Stimulated activated CD8-positive, alpha-beta memory T cell treated with anti-CD3 and anti-CD28 coated beads, Interleukin-4, amount 100 ng/mL, for 1 hour (primary cell): ENCODE data around the gene SNIP1.
"Not testable (repeated sequence)": the region's sequence is repeated elsewhere in the genome, so short reads cannot be mapped to it uniquely, and the experiment has no call there.

ENCODE experiments used
- DNase-seq, 2 donors: peaks; one replicate each; pipeline ENCODE4 v3.0.0-alpha.2; 2020; ENCODE audit warnings: low read depth in 2 of 2, low spot score in 1 of 2

The SNIP1 gene

GRCh38 chr1:37553927-37554808 lies at the start of gene SNIP1:
TSS of gene SNIP1 (minus strand) at chr1:37554293. CDS start at chr1:37554229, 64 bp downstream.
- DNase-seq = peak; percentile 70 to 78

GRCh38 chr1:37602750-37603694 lies 48.9 kb upstream of the SNIP1 start:
- DNase-seq = peak in 1 of 2 donors; percentile 3

GRCh38 chr1:37601441-37601840 lies 47.3 kb upstream of the SNIP1 start:
- no peak for DNase-seq

- DNase-seq = no peak
Observed at GRCh38 chr1:37599940-37600339, 45.8 kb upstream of the SNIP1 start.

GRCh38 chr1:37596182-37596667 lies 42.1 kb upstream of the SNIP1 start:
- DNase-seq = no peak

- DNase-seq = peak; percentile 87 to 92
Observed at GRCh38 chr1:37595440-37596181, 41.5 kb upstream of the SNIP1 start, which contains the start of gene GNL2. TSS of gene GNL2 (minus strand) at chr1:37595937. CDS start at chr1:37595822, 115 bp downstream.

- no peak for DNase-seq
Observed at GRCh38 chr1:37593726-37594125, 39.6 kb upstream of the SNIP1 start.

- no peak for DNase-seq
Observed at GRCh38 chr1:37588939-37589338, 34.8 kb upstream of the SNIP1 start.

GRCh38 chr1:37584544-37584943 lies 30.5 kb upstream of the SNIP1 start:
- DNase-seq = not testable (repeated sequence)

GRCh38 chr1:37575692-37576091 lies 21.6 kb upstream of the SNIP1 start:
- no peak for DNase-seq

GRCh38 chr1:37574834-37575480 lies 20.9 kb upstream of the SNIP1 start:
- no peak for DNase-seq

- DNase-seq = no peak
Observed at GRCh38 chr1:37570528-37571334, 16.6 kb upstream of the SNIP1 start.

- no peak for DNase-seq
Observed at GRCh38 chr1:37567023-37567422, 12.9 kb upstream of the SNIP1 start.

- DNase-seq = no peak
Observed at GRCh38 chr1:37564892-37565291, 10.8 kb upstream of the SNIP1 start.

- DNase-seq = no peak
Observed at GRCh38 chr1:37562984-37563383, 8.9 kb upstream of the SNIP1 start.

- no peak for DNase-seq
Observed at GRCh38 chr1:37561133-37562132, 7.3 kb upstream of the SNIP1 start.

- no peak for DNase-seq
Observed at GRCh38 chr1:37560401-37561132, 6.5 kb upstream of the SNIP1 start.
